HFF-Myc (cell line): ENCODE data around the gene OTOP1.
"Not testable (repeated sequence)": the region's sequence is repeated elsewhere in the genome, so short reads cannot be mapped to it uniquely, and the experiment has no call there.

Experiments
- DNase-seq: peaks from one replicate; pipeline ENCODE4 v3.0.0-alpha.2; 2011; ENCODE audit warnings: low read depth; ENCODE audit errors: extremely low read depth
- H3K4me3 ChIP-seq: replicated peaks from 2 replicates; pipeline ENCODE4 v1.5.1; 2011; ENCODE audit warnings: low read depth, mild to moderate bottlenecking, control low read depth, low read length
- CTCF ChIP-seq: IDR thresholded peaks from 2 replicates; pipeline ENCODE4 v1.5.1; 2012; ENCODE audit warnings: mild to moderate bottlenecking, low read depth, low read length, control low read depth; ENCODE audit errors: missing control alignments

OTOP1 gene

GRCh38 chr4:4268776-4269175, 42.0 kb upstream of the OTOP1 start:
- DNase-seq = no peak
- H3K4me3 ChIP-seq = no peak overlapping the region
- no peak for TF ChIP-seq CTCF

- no peak for TF ChIP-seq CTCF
- H3K4me3 ChIP-seq = no peak overlapping the region
- no peak for DNase-seq
These were observed 41.3 kb upstream of the OTOP1 start for GRCh38 chr4:4267981-4268380.

- TF ChIP-seq CTCF = peak; percentile 49
- no peak overlapping the region for H3K4me3 ChIP-seq
- peak; percentile 38 for DNase-seq
These were observed 33.5 kb upstream of the OTOP1 start for GRCh38 chr4:4260185-4260751.

GRCh38 chr4:4259484-4260100, 32.9 kb upstream of the OTOP1 start:
- H3K4me3 ChIP-seq = no peak overlapping the region
- no peak for TF ChIP-seq CTCF
- no peak for DNase-seq

- H3K4me3 ChIP-seq = not testable (repeated sequence)
These were observed 31.0 kb upstream of the OTOP1 start for GRCh38 chr4:4257705-4258104.

GRCh38 chr4:4256799-4257198, 30.1 kb upstream of the OTOP1 start:
- no peak for TF ChIP-seq CTCF
- DNase-seq = no peak
- H3K4me3 ChIP-seq = no peak overlapping the region

More at GRCh38 chr4:4257705-4258104, 31.0 kb upstream of the OTOP1 start:
- DNase-seq = not testable (repeated sequence)

GRCh38 chr4:4254666-4255065, 27.9 kb upstream of the OTOP1 start:
- DNase-seq = no peak
- no peak for TF ChIP-seq CTCF
- H3K4me3 ChIP-seq = no peak overlapping the region
